ENCODE measurements around the gene CD177.
"Not testable (repeated sequence)": the region's sequence is repeated elsewhere in the genome, so short reads cannot be mapped to it uniquely, and the experiment has no call there.

GRCh38 chr19:43328561-43328960 is 24.9 kb upstream of the CD177 start:
- TF ChIP-seq CREB1 (IDR thresholded peaks at IDR 0.05); CTCF (IDR thresholded peaks at IDR 0.05; ENCODE audit: control extremely low read depth in 1 of 3, insufficient read depth in 1 of 3, low read depth in 1 of 3, low read length in 3 of 3): not testable (repeated sequence)
